SU-DHL-6 (cell line): ENCODE data around the gene RRM1.

Experiments
- H2AFZ ChIP-seq: fragments of 200-600 bp; sonication (generic); 2 replicates; pipeline ENCODE4 v1.6.1; 2014; ENCODE audit warnings: low read depth, mild to moderate bottlenecking, moderate library complexity, mixed read lengths, antibody characterized with exemption, low read length; ENCODE audit not compliant: severe bottlenecking
- H3F3A ChIP-seq: fragments of 200-600 bp; shearing (Covaris generic); 2 replicates; pipeline ENCODE4 v1.6.0; 2016; ENCODE audit warnings: antibody characterized with exemption, mild to moderate bottlenecking; ENCODE audit not compliant: insufficient read depth
- H3K27ac ChIP-seq: fragments of 200-600 bp; sonication (generic); 2 replicates; pipeline ENCODE4 v1.5.1; 2016; ENCODE audit warnings: low read depth, mild to moderate bottlenecking, low read length, moderate library complexity, mixed read lengths
- H3K27me3 ChIP-seq: fragments of 200-600 bp; sonication (generic), shearing (Covaris generic); 2 replicates; pipeline ENCODE4 v1.6.0; 2014; ENCODE audit warnings: mild to moderate bottlenecking, low read length
- H3K36me3 ChIP-seq: fragments of 200-600 bp; sonication (generic); 2 replicates; pipeline ENCODE4 v1.6.1; 2014; ENCODE audit warnings: mild to moderate bottlenecking, low read length, mixed read lengths
- H3K4me2 ChIP-seq: fragments of 300-600, 200-600 bp; shearing (Covaris generic), sonication (generic); 2 replicates; pipeline ENCODE4 v1.6.0; 2014; ENCODE audit warnings: low read length, low read depth, mild to moderate bottlenecking; ENCODE audit not compliant: poor library complexity, severe bottlenecking
- H3K4me3 ChIP-seq: fragments of 200-600 bp; sonication (generic); 2 replicates; pipeline ENCODE4 v1.5.1; 2014; ENCODE audit warnings: antibody characterized with exemption, low read length, mild to moderate bottlenecking, mixed read lengths; ENCODE audit not compliant: insufficient read depth, poor library complexity, severe bottlenecking
- H3K79me2 ChIP-seq: fragments of 200-600 bp; sonication (generic); 2 replicates; pipeline ENCODE4 v1.6.1; 2014; ENCODE audit warnings: mild to moderate bottlenecking, low read length, moderate library complexity; ENCODE audit not compliant: insufficient read depth
- H3K9ac ChIP-seq: fragments of 200-600 bp; sonication (generic); 2 replicates; pipeline ENCODE4 v1.7.0; 2014; ENCODE audit warnings: mild to moderate bottlenecking, low read length
- H3K9me2 ChIP-seq: fragments of 200-600 bp; sonication (generic); replicated peaks from 2 replicates; pipeline ENCODE4 v1.6.1; 2014; ENCODE audit warnings: low read length; ENCODE audit not compliant: insufficient read depth
- H3K9me3 ChIP-seq: fragments of 200-600 bp; sonication (generic); 2 replicates; pipeline ENCODE4 v1.6.1; 2014; ENCODE audit warnings: low read length, mixed read lengths; ENCODE audit not compliant: insufficient read depth
- H4K20me1 ChIP-seq: fragments of 200-600 bp; sonication (generic); 2 replicates; pipeline ENCODE4 v1.6.1; 2014; ENCODE audit warnings: low read depth, mild to moderate bottlenecking, antibody characterized with exemption, low read length, moderate library complexity, mixed read lengths
- EZH2phosphoT487 ChIP-seq: fragments of 200-600 bp; sonication (generic), shearing (Covaris generic); conservative IDR thresholded peaks from 2 replicates; pipeline ENCODE4 v1.6.1; 2018; ENCODE audit warnings: mild to moderate bottlenecking, antibody characterized with exemption, low read length, moderate library complexity, mixed read lengths
- TF ChIP-seq, protein P1 (sequence below): fragments of 200-600 bp; sonication (generic); IDR thresholded peaks from one replicate; pipeline ENCODE4 v1.5.1; 2017; ENCODE audit warnings: antibody characterized with exemption, mild to moderate bottlenecking, low read length, moderate library complexity; ENCODE audit not compliant: insufficient read depth, poor library complexity, severe bottlenecking

The RRM1 gene

DNA sequence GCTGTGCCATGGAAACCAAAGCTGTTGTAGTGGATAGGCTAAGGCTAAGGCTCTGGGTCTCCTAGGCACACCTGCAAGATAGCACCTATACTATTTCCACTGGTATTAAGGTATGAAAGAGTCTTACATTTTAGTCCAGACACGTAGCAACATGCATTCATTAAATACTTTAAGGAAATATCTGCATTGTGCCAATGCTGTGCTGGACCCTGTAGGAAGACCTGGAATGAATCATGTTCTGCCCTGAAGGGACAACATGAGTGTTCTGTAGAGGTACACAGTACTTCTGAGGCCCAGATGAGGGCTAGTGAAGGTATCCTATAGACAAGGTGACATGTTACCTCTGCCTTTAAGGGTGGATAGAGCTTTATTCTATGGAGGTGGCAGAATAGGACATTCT is 35.2 kb upstream of the RRM1 start:
- no peaks in the 10 kb centered on the region for H3K9me2 ChIP-seq
- H3K9me3 ChIP-seq, result no peaks in the 10 kb centered on the region
- no peak overlapping the region for H3K4me2 ChIP-seq
- no peaks in the 10 kb centered on the region for H3K79me2 ChIP-seq
- H3K9ac ChIP-seq, result no peak overlapping the region
- H4K20me1 ChIP-seq, result no peaks in the 10 kb centered on the region
- no peaks in the 10 kb centered on the region for H3K27me3 ChIP-seq
- H2AFZ ChIP-seq, result no peak overlapping the region
- no peak overlapping the region for H3K27ac ChIP-seq
- H3K36me3 ChIP-seq, result no peaks in the 10 kb centered on the region
- no peak for TF ChIP-seq EZH2phosphoT487
- TF ChIP-seq, protein P1, sequence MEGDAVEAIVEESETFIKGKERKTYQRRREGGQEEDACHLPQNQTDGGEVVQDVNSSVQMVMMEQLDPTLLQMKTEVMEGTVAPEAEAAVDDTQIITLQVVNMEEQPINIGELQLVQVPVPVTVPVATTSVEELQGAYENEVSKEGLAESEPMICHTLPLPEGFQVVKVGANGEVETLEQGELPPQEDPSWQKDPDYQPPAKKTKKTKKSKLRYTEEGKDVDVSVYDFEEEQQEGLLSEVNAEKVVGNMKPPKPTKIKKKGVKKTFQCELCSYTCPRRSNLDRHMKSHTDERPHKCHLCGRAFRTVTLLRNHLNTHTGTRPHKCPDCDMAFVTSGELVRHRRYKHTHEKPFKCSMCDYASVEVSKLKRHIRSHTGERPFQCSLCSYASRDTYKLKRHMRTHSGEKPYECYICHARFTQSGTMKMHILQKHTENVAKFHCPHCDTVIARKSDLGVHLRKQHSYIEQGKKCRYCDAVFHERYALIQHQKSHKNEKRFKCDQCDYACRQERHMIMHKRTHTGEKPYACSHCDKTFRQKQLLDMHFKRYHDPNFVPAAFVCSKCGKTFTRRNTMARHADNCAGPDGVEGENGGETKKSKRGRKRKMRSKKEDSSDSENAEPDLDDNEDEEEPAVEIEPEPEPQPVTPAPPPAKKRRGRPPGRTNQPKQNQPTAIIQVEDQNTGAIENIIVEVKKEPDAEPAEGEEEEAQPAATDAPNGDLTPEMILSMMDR, result no peak
- no peak overlapping the region for H3K4me3 ChIP-seq
- H3F3A ChIP-seq, result no peaks in the 10 kb centered on the region

- H2AFZ ChIP-seq, result no peak overlapping the region
- no peak overlapping the region for H3K27ac ChIP-seq
- TF ChIP-seq, protein P1, result no peak
- TF ChIP-seq EZH2phosphoT487, result no peak
- H3K9ac ChIP-seq, result no peak overlapping the region
- H3K9me2 ChIP-seq, result no peaks in the 10 kb centered on the region
- no peaks in the 10 kb centered on the region for H3K27me3 ChIP-seq
- H3K4me3 ChIP-seq, result no peak overlapping the region
- no peaks in the 10 kb centered on the region for H3K36me3 ChIP-seq
- no peaks in the 10 kb centered on the region for H3F3A ChIP-seq
- no peaks in the 10 kb centered on the region for H3K79me2 ChIP-seq
- no peaks in the 10 kb centered on the region for H4K20me1 ChIP-seq
- H3K4me2 ChIP-seq, result no peak overlapping the region
- H3K9me3 ChIP-seq, result no peaks in the 10 kb centered on the region
These were observed 34.2 kb upstream of the RRM1 start for GRCh38 chr11:4060182-4060923.

DNA sequence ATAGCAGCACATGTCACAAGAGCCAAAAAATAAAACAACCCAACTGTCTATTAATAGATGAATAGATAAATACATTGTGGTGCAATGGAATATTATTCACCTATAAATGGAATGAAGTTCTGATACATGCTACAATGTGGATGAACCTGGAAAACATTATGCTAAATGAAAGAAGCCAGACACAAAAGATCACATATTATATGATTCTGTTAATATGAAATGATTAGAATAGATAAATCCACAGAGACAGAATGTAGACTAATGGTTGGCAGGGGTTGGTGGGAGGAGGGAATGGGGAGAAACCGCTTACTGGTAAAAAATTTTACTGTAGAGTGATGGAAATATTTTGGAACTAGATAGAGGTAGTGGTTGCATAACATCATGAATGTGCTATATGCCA is 32.9 kb upstream of the RRM1 start:
- Histone ChIP-seq H3F3A (no peaks in the 10 kb centered on the region), H3K4me2 (no peak overlapping the region), H3K36me3 (no peaks in the 10 kb centered on the region), H3K9me3 (no peaks in the 10 kb centered on the region), H4K20me1 (no peaks in the 10 kb centered on the region), H3K27me3 (no peaks in the 10 kb centered on the region), H2AFZ (no peak overlapping the region), H3K9me2 (no peaks in the 10 kb centered on the region), H3K4me3 (no peak overlapping the region), H3K27ac (no peak overlapping the region), H3K79me2 (no peaks in the 10 kb centered on the region), H3K9ac (no peak overlapping the region)
- no peak for TF ChIP-seq EZH2phosphoT487
- TF ChIP-seq, protein P1, result no peak
